HEK293 (cell line): Measurements from ENCODE around the gene GCDH.

ENCODE experiments used
- BCL11B ChIP-seq: fragments of 450-650 bp; formaldehyde crosslinking; IDR thresholded peaks from 2 replicates; pipeline ENCODE4 v1.5.1; 2016; ENCODE audit warnings: low read depth, missing biosample characterization, missing genetic modification characterization
- FEZF1 ChIP-seq: fragments of 450-650 bp; formaldehyde crosslinking; IDR thresholded peaks from 2 replicates; pipeline ENCODE4 v1.5.1; 2016; ENCODE audit warnings: missing biosample characterization, missing genetic modification characterization
- GLIS1 ChIP-seq: fragments of 450-650 bp; formaldehyde crosslinking; IDR thresholded peaks from 2 replicates; pipeline ENCODE4 v1.5.1; 2016; ENCODE audit warnings: missing biosample characterization, missing genetic modification characterization
- ZFP41 ChIP-seq: fragments of 450-650 bp; formaldehyde crosslinking; IDR thresholded peaks from 2 replicates; pipeline ENCODE4 v1.5.1; 2016; ENCODE audit warnings: missing biosample characterization, missing genetic modification characterization, borderline replicate concordance
- ZNF184 ChIP-seq: fragments of 450-650 bp; IDR thresholded peaks from 2 replicates; pipeline ENCODE4 v1.5.1; 2018; ENCODE audit warnings: missing biosample characterization, mild to moderate bottlenecking, missing genetic modification characterization
- ZNF19 ChIP-seq: fragments of 450-650 bp; formaldehyde crosslinking; IDR thresholded peaks from 2 replicates; pipeline ENCODE4; 2016; ENCODE audit warnings: missing biosample characterization, missing genetic modification characterization, low read depth
- ZNF214 ChIP-seq: fragments of 450-650 bp; formaldehyde crosslinking; IDR thresholded peaks from 2 replicates; pipeline ENCODE4 v1.5.1; 2017; ENCODE audit warnings: missing biosample characterization, mild to moderate bottlenecking, missing genetic modification characterization, borderline replicate concordance
- ZNF266 ChIP-seq: fragments of 450-650 bp; formaldehyde crosslinking; IDR thresholded peaks from 2 replicates; pipeline ENCODE4 v1.5.1; 2016; ENCODE audit warnings: missing biosample characterization, missing genetic modification characterization, low read depth
- ZNF391 ChIP-seq: fragments of 450-650 bp; formaldehyde crosslinking; IDR thresholded peaks from 2 replicates; pipeline ENCODE4 v1.5.1; 2016; ENCODE audit warnings: low read depth, missing biosample characterization, missing genetic modification characterization, borderline replicate concordance
- ZNF416 ChIP-seq: fragments of 450-650 bp; formaldehyde crosslinking; IDR thresholded peaks from 2 replicates; pipeline ENCODE4 v1.5.1; 2016; ENCODE audit warnings: missing biosample characterization, missing genetic modification characterization
- ZNF555 ChIP-seq: fragments of 450-650 bp; formaldehyde crosslinking; conservative IDR thresholded peaks from 2 replicates; pipeline ENCODE4 v1.5.1; 2017; ENCODE audit warnings: missing biosample characterization, mild to moderate bottlenecking, missing genetic modification characterization, inconsistent platforms
- ZNF585B ChIP-seq: fragments of 450-650 bp; formaldehyde crosslinking; IDR thresholded peaks from 2 replicates; pipeline ENCODE4 v1.5.1; 2016; ENCODE audit warnings: missing biosample characterization, missing genetic modification characterization
- ZNF624 ChIP-seq: fragments of 450-650 bp; formaldehyde crosslinking; IDR thresholded peaks from 2 replicates; pipeline ENCODE4 v1.5.1; 2017; ENCODE audit warnings: missing biosample characterization, missing genetic modification characterization
- ZNF776 ChIP-seq: fragments of 450-650 bp; formaldehyde crosslinking; IDR thresholded peaks from 2 replicates; pipeline ENCODE4 v1.5.0; 2017; ENCODE audit warnings: missing biosample characterization, missing genetic modification characterization, borderline replicate concordance
- ZNF777 ChIP-seq: fragments of 450-650 bp; formaldehyde crosslinking; IDR thresholded peaks from 2 replicates; pipeline ENCODE4 v1.5.1; 2017; ENCODE audit warnings: missing biosample characterization, missing genetic modification characterization, borderline replicate concordance
- ZNF785 ChIP-seq: fragments of 450-650 bp; formaldehyde crosslinking; IDR thresholded peaks from 2 replicates; pipeline ENCODE4 v1.5.1; 2016; ENCODE audit warnings: missing biosample characterization, missing genetic modification characterization
- TF ChIP-seq, protein P1 (sequence below): fragments of 450-650 bp; formaldehyde crosslinking; IDR thresholded peaks from 2 replicates; pipeline ENCODE4 v1.5.1; 2016; ENCODE audit warnings: missing biosample characterization, missing genetic modification characterization, borderline replicate concordance
- TF ChIP-seq, protein P2 (sequence below): fragments of 450-650 bp; formaldehyde crosslinking; IDR thresholded peaks from 2 replicates; pipeline ENCODE4 v1.5.1; 2017; ENCODE audit warnings: missing biosample characterization, missing genetic modification characterization
- TF ChIP-seq, protein P3 (sequence below): fragments of 450-650 bp; formaldehyde crosslinking; IDR thresholded peaks from 2 replicates; pipeline ENCODE4 v1.5.1; 2016; ENCODE audit warnings: missing biosample characterization, missing genetic modification characterization
- TF ChIP-seq, protein P4 (sequence below): fragments of 450-650 bp; formaldehyde crosslinking; IDR thresholded peaks from 2 replicates; pipeline ENCODE4 v1.5.1; 2016; ENCODE audit warnings: missing biosample characterization, missing genetic modification characterization
- TF ChIP-seq, protein P5 (sequence below): fragments of 450-650 bp; formaldehyde crosslinking; IDR thresholded peaks from 2 replicates; pipeline ENCODE4 v1.5.1; 2016; ENCODE audit warnings: missing biosample characterization, missing genetic modification characterization, low read depth
- TF ChIP-seq, protein P6 (sequence below): fragments of 450-650 bp; formaldehyde crosslinking; IDR thresholded peaks from 2 replicates; pipeline ENCODE4 v1.5.1; 2016; ENCODE audit warnings: missing biosample characterization, missing genetic modification characterization

The GCDH gene

DNA sequence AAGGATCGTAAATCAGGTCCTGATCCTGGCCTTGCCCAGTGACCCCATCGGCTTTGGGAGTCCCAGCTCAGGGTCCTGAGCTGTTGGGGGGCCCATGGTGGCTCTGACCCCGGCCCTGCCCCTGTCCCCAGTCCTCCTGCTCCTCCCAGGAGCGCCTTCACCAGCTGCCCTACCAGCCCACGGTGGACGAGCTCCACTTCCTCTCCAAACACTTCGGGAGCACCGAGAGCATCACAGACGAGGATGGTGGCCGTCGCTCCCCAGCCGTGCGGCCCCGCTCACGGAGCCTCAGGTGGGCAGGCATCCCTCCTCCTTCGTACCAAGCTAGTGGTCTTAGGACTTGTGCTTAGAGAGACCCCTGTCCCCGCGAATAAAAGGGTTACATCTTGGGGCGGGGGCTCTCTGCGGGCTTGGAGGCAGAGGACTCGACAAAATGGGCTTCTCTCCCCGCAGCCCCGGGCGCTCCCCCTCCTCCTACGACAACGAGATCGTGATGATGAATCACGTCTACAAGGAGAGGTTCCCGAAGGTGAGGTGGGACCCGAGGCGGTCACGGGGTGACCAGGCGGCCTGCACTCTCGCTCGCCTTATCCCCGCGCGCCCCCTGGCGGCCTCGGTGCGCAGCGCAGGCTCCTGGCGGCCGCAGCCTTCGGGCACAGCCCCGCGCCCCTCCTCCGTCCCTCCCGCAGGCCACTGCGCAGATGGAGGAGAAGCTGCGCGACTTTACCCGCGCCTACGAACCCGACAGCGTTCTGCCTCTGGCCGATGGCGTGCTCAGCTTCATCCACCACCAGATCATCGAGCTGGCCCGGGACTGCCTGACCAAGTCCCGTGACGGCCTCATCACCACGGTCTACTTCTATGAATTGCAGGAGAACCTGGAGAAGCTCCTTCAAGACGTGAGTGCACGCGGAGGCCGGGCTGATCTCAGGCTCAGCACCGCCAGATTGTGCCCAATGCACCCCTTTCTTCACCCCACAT, 43.5 kb upstream of the GCDH start (continued):
- TF ChIP-seq ZNF624: no peak
- TF ChIP-seq, protein P1, sequence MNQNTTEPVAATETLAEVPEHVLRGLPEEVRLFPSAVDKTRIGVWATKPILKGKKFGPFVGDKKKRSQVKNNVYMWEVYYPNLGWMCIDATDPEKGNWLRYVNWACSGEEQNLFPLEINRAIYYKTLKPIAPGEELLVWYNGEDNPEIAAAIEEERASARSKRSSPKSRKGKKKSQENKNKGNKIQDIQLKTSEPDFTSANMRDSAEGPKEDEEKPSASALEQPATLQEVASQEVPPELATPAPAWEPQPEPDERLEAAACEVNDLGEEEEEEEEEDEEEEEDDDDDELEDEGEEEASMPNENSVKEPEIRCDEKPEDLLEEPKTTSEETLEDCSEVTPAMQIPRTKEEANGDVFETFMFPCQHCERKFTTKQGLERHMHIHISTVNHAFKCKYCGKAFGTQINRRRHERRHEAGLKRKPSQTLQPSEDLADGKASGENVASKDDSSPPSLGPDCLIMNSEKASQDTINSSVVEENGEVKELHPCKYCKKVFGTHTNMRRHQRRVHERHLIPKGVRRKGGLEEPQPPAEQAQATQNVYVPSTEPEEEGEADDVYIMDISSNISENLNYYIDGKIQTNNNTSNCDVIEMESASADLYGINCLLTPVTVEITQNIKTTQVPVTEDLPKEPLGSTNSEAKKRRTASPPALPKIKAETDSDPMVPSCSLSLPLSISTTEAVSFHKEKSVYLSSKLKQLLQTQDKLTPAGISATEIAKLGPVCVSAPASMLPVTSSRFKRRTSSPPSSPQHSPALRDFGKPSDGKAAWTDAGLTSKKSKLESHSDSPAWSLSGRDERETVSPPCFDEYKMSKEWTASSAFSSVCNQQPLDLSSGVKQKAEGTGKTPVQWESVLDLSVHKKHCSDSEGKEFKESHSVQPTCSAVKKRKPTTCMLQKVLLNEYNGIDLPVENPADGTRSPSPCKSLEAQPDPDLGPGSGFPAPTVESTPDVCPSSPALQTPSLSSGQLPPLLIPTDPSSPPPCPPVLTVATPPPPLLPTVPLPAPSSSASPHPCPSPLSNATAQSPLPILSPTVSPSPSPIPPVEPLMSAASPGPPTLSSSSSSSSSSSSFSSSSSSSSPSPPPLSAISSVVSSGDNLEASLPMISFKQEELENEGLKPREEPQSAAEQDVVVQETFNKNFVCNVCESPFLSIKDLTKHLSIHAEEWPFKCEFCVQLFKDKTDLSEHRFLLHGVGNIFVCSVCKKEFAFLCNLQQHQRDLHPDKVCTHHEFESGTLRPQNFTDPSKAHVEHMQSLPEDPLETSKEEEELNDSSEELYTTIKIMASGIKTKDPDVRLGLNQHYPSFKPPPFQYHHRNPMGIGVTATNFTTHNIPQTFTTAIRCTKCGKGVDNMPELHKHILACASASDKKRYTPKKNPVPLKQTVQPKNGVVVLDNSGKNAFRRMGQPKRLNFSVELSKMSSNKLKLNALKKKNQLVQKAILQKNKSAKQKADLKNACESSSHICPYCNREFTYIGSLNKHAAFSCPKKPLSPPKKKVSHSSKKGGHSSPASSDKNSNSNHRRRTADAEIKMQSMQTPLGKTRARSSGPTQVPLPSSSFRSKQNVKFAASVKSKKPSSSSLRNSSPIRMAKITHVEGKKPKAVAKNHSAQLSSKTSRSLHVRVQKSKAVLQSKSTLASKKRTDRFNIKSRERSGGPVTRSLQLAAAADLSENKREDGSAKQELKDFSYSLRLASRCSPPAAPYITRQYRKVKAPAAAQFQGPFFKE (tag by site-specific recombination): no peak
- TF ChIP-seq ZNF19 (tag by site-specific recombination): no peak
- no peak for TF ChIP-seq ZNF214
- TF ChIP-seq, protein P2, sequence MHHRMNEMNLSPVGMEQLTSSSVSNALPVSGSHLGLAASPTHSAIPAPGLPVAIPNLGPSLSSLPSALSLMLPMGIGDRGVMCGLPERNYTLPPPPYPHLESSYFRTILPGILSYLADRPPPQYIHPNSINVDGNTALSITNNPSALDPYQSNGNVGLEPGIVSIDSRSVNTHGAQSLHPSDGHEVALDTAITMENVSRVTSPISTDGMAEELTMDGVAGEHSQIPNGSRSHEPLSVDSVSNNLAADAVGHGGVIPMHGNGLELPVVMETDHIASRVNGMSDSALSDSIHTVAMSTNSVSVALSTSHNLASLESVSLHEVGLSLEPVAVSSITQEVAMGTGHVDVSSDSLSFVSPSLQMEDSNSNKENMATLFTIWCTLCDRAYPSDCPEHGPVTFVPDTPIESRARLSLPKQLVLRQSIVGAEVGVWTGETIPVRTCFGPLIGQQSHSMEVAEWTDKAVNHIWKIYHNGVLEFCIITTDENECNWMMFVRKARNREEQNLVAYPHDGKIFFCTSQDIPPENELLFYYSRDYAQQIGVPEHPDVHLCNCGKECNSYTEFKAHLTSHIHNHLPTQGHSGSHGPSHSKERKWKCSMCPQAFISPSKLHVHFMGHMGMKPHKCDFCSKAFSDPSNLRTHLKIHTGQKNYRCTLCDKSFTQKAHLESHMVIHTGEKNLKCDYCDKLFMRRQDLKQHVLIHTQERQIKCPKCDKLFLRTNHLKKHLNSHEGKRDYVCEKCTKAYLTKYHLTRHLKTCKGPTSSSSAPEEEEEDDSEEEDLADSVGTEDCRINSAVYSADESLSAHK (tag by site-specific recombination): no peak
- TF ChIP-seq ZNF416: no peak
- TF ChIP-seq, protein P3, sequence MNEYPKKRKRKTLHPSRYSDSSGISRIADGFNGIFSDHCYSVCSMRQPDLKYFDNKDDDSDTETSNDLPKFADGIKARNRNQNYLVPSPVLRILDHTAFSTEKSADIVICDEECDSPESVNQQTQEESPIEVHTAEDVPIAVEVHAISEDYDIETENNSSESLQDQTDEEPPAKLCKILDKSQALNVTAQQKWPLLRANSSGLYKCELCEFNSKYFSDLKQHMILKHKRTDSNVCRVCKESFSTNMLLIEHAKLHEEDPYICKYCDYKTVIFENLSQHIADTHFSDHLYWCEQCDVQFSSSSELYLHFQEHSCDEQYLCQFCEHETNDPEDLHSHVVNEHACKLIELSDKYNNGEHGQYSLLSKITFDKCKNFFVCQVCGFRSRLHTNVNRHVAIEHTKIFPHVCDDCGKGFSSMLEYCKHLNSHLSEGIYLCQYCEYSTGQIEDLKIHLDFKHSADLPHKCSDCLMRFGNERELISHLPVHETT: no peak
- TF ChIP-seq GLIS1 (tag by site-specific recombination): peak; percentile 37; the same call in 1 of the 2 replicates
- no peak for TF ChIP-seq ZNF776
- TF ChIP-seq, protein P4, sequence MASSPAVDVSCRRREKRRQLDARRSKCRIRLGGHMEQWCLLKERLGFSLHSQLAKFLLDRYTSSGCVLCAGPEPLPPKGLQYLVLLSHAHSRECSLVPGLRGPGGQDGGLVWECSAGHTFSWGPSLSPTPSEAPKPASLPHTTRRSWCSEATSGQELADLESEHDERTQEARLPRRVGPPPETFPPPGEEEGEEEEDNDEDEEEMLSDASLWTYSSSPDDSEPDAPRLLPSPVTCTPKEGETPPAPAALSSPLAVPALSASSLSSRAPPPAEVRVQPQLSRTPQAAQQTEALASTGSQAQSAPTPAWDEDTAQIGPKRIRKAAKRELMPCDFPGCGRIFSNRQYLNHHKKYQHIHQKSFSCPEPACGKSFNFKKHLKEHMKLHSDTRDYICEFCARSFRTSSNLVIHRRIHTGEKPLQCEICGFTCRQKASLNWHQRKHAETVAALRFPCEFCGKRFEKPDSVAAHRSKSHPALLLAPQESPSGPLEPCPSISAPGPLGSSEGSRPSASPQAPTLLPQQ (tag by site-specific recombination): peak; percentile 97
- no peak for TF ChIP-seq ZFP41 (tag by site-specific recombination)
- TF ChIP-seq FEZF1: no peak
- peak; percentile 47; the same call in 1 of the 2 replicates for TF ChIP-seq BCL11B (tag by site-specific recombination)
- peak; percentile 53; the same call in 1 of the 2 replicates for TF ChIP-seq ZNF184 (tag by site-specific recombination)
- no peak for TF ChIP-seq ZNF391 (tag by site-specific recombination)
- peak; percentile 100 for TF ChIP-seq ZNF785 (tag by site-specific recombination)
- TF ChIP-seq, protein P5, sequence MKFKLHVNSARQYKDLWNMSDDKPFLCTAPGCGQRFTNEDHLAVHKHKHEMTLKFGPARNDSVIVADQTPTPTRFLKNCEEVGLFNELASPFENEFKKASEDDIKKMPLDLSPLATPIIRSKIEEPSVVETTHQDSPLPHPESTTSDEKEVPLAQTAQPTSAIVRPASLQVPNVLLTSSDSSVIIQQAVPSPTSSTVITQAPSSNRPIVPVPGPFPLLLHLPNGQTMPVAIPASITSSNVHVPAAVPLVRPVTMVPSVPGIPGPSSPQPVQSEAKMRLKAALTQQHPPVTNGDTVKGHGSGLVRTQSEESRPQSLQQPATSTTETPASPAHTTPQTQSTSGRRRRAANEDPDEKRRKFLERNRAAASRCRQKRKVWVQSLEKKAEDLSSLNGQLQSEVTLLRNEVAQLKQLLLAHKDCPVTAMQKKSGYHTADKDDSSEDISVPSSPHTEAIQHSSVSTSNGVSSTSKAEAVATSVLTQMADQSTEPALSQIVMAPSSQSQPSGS (tag by site-specific recombination): no peak
- TF ChIP-seq ZNF777 (tag by site-specific recombination): no peak
- no peak for TF ChIP-seq ZNF555 (tag by site-specific recombination)
- no peak for TF ChIP-seq ZNF585B
- TF ChIP-seq ZNF266 (tag by site-specific recombination): no peak
- TF ChIP-seq, protein P6, sequence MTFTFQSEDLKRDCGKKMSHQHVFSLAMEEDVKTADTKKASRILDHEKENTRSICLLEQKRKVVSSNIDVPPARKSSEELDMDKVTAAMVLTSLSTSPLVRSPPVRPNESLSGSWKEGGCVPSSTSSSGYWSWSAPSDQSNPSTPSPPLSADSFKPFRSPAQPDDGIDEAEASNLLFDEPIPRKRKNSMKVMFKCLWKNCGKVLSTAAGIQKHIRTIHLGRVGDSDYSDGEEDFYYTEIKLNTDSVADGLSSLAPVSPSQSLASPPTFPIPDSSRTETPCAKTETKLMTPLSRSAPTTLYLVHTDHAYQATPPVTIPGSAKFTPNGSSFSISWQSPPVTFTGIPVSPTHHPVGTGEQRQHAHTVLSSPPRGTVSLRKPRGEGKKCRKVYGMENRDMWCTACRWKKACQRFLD: no peak
